Retinal pigment epithelial cell (primary cell): ENCODE data around the gene TSPAN8.

Experiments used
- DNase-seq: peaks from one replicate; pipeline ENCODE4 v3.0.0-alpha.2; 2010; ENCODE audit warnings: low read depth
- H3K4me3 ChIP-seq: 2 replicates; pipeline ENCODE4 v1.5.1; 2011; ENCODE audit warnings: mild to moderate bottlenecking, low read length, control low read depth, moderate library complexity
- CTCF ChIP-seq: conservative IDR thresholded peaks from 2 replicates; pipeline ENCODE4 v1.5.1; 2011; ENCODE audit warnings: low read depth, low read length, control low read depth, inconsistent platforms

The TSPAN8 gene

GRCh38 chr12:71157601-71158233, at the start of gene TSPAN8:
TSS of gene TSPAN8 (minus strand) at chr12:71157999. CDS start at chr12:71157678, 321 bp downstream.
- no peak within 1 kb of the TSS for H3K4me3 ChIP-seq
- DNase-seq, result no peak
- TF ChIP-seq CTCF, result no peak

- DNase-seq, result no peak
- no peak overlapping the region for H3K4me3 ChIP-seq
- no peak for TF ChIP-seq CTCF
Observed at GRCh38 chr12:71201136-71201679, 43.4 kb upstream of the TSPAN8 start.

GRCh38 chr12:71200706-71201105, 42.9 kb upstream of the TSPAN8 start:
- no peak for DNase-seq
- no peak for TF ChIP-seq CTCF
- no peak overlapping the region for H3K4me3 ChIP-seq

- no peak for DNase-seq
- no peak for TF ChIP-seq CTCF
- no peak overlapping the region for H3K4me3 ChIP-seq
Observed at GRCh38 chr12:71197460-71197859, 39.7 kb upstream of the TSPAN8 start.

- DNase-seq, result no peak
- no peak overlapping the region for H3K4me3 ChIP-seq
- TF ChIP-seq CTCF, result no peak
Observed at GRCh38 chr12:71195338-71195896, 37.6 kb upstream of the TSPAN8 start.

GRCh38 chr12:71194657-71195056, 36.9 kb upstream of the TSPAN8 start:
- H3K4me3 ChIP-seq, result no peak overlapping the region
- no peak for DNase-seq
- TF ChIP-seq CTCF, result no peak

GRCh38 chr12:71193041-71193440, 35.2 kb upstream of the TSPAN8 start:
- H3K4me3 ChIP-seq, result no peak overlapping the region
- no peak for TF ChIP-seq CTCF
- no peak for DNase-seq
